Astrocyte (in vitro differentiated cells and primary cell): ENCODE results near the gene XYLT1. TPM values are rescaled to one million over a fixed set of nuclear protein-coding genes. Genes with fewer than 3 reads are reported as not detected.

ENCODE experiments used
- DNase-seq: peaks from one replicate; pipeline ENCODE4 v3.0.0-alpha.2; 2010; ENCODE audit warnings: low read depth
- FAIRE-seq: peaks from 2 replicates; lab custom pipeline; 2011; peaks lifted over from hg19 to GRCh38; lab: Jason Lieb, UNC
- H2AFZ ChIP-seq: 2 replicates; pipeline ENCODE4 v1.6.0; 2012; ENCODE audit warnings: low read depth, low read length, inconsistent platforms
- H3K27ac ChIP-seq: 2 replicates; pipeline ENCODE4 v1.5.1; 2011; ENCODE audit warnings: low read depth, low read length, inconsistent platforms
- H3K27me3 ChIP-seq: 2 replicates; pipeline ENCODE4 v1.6.0; 2011; ENCODE audit warnings: low read length, inconsistent platforms; ENCODE audit not compliant: insufficient read depth
- H3K36me3 ChIP-seq: 2 replicates; pipeline ENCODE4 v1.5.1; 2011; ENCODE audit warnings: low read length, inconsistent platforms; ENCODE audit not compliant: insufficient read depth
- H3K4me1 ChIP-seq: 2 replicates; pipeline ENCODE4 v1.5.1; 2011; ENCODE audit warnings: low read length, inconsistent platforms; ENCODE audit not compliant: insufficient read depth
- H3K4me2 ChIP-seq: 2 replicates; pipeline ENCODE4 v1.6.0; 2012; ENCODE audit warnings: low read length, inconsistent platforms
- H3K4me3 ChIP-seq: 2 replicates; pipeline ENCODE4 v1.5.1; 2011; ENCODE audit warnings: low read depth, mild to moderate bottlenecking, low read length, inconsistent platforms; ENCODE audit not compliant: insufficient read depth
- H3K79me2 ChIP-seq: 2 replicates; pipeline ENCODE4 v1.6.0; 2012; ENCODE audit warnings: mild to moderate bottlenecking, low read length, inconsistent platforms; ENCODE audit not compliant: insufficient read depth
- H3K9ac ChIP-seq: 2 replicates; pipeline ENCODE4 v1.6.0; 2012; ENCODE audit warnings: mild to moderate bottlenecking, low read length, inconsistent platforms
- H3K9me3 ChIP-seq: 2 replicates; pipeline ENCODE4 v1.5.1; 2012; ENCODE audit warnings: low read depth, mild to moderate bottlenecking, low read length, inconsistent platforms; ENCODE audit not compliant: insufficient read depth
- H4K20me1 ChIP-seq: 2 replicates; pipeline ENCODE4 v1.6.0; 2012; ENCODE audit warnings: low read length, inconsistent platforms; ENCODE audit not compliant: insufficient read depth
- H3K27ac Mint-ChIP-seq: one replicate; pipeline ENCODE4 v1.8.0; 2021; ENCODE audit warnings: mild to moderate bottlenecking, mixed read lengths; ENCODE audit not compliant: unreplicated experiment
- H3K27me3 Mint-ChIP-seq: one replicate; pipeline ENCODE4 v1.8.0; 2021; ENCODE audit warnings: low read depth, mixed read lengths; ENCODE audit not compliant: unreplicated experiment
- H3K36me3 Mint-ChIP-seq: one replicate; pipeline ENCODE4 v1.8.0; 2021; ENCODE audit warnings: low read depth, mixed read lengths; ENCODE audit not compliant: unreplicated experiment
- H3K4me1 Mint-ChIP-seq: one replicate; pipeline ENCODE4 v1.8.0; 2021; ENCODE audit warnings: low read depth, mixed read lengths; ENCODE audit not compliant: unreplicated experiment
- H3K4me3 Mint-ChIP-seq: one replicate; pipeline ENCODE4 v1.8.0; 2021; ENCODE audit warnings: mild to moderate bottlenecking, moderate library complexity, mixed read lengths; ENCODE audit not compliant: unreplicated experiment
- H3K9me3 Mint-ChIP-seq: one replicate; pipeline ENCODE4 v1.8.0; 2021; ENCODE audit warnings: mild to moderate bottlenecking, mixed read lengths; ENCODE audit not compliant: unreplicated experiment
- EZH2 ChIP-seq: IDR thresholded peaks from 2 replicates; pipeline ENCODE4 v1.6.1; 2012; ENCODE audit warnings: mild to moderate bottlenecking, low read length, inconsistent platforms; ENCODE audit not compliant: insufficient read depth
- total RNA-seq: library from RNA; stranded (reverse); gene quantifications from 2 replicates; pipeline ENCODE4 v1.2.1, GENCODE V29; 2021
- TF ChIP-seq, protein P1 (sequence below): IDR thresholded peaks from 2 replicates; pipeline ENCODE4 v1.5.1; 2011; ENCODE audit warnings: low read depth, mild to moderate bottlenecking, inconsistent platforms, low read length, moderate library complexity; ENCODE audit not compliant: insufficient read depth

XYLT1 gene
- total RNA-seq, 1 donor from 2014 or later, result 22.9 TPM

DNA sequence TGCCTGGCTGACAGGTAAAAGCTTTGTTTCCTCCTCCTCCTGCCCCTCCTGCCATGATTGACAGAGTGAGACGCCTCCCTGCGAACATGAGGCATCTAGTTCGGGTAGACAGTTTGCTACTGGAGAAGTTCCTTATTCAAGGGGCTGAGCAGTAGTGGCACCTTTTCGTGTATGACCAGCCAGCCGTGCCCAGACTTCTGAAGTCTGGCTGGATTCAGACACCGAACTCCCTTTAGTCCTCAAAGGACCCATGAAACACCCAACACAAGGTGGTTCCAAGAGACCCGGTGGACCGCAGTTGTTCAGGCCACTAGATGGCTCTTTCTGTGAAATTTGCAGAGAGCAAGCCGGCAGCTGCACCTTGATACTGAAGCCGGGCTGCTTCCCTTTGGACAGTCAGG is 192.8 kb downstream of the XYLT1 start:
- Mint-ChIP-seq H3K36me3 (no peaks in the 10 kb centered on the region), H3K9me3 (no peaks in the 10 kb centered on the region), H3K27ac (no peak overlapping the region), H3K4me1 (peaks cover 14% of the 10 kb centered on the region), H3K4me3 (no peak overlapping the region), H3K27me3 (no peaks in the 10 kb centered on the region)
- H3K9ac ChIP-seq, result no peak overlapping the region
- H3K9me3 ChIP-seq, result no peaks in the 10 kb centered on the region
- peaks cover 14% of the 10 kb centered on the region for H3K4me1 ChIP-seq
- DNase-seq, result no peak
- TF ChIP-seq, protein P1, sequence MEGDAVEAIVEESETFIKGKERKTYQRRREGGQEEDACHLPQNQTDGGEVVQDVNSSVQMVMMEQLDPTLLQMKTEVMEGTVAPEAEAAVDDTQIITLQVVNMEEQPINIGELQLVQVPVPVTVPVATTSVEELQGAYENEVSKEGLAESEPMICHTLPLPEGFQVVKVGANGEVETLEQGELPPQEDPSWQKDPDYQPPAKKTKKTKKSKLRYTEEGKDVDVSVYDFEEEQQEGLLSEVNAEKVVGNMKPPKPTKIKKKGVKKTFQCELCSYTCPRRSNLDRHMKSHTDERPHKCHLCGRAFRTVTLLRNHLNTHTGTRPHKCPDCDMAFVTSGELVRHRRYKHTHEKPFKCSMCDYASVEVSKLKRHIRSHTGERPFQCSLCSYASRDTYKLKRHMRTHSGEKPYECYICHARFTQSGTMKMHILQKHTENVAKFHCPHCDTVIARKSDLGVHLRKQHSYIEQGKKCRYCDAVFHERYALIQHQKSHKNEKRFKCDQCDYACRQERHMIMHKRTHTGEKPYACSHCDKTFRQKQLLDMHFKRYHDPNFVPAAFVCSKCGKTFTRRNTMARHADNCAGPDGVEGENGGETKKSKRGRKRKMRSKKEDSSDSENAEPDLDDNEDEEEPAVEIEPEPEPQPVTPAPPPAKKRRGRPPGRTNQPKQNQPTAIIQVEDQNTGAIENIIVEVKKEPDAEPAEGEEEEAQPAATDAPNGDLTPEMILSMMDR, result no peak
- no peak for TF ChIP-seq EZH2
- no peaks in the 10 kb centered on the region for H3K27me3 ChIP-seq
- H3K36me3 ChIP-seq, result no peaks in the 10 kb centered on the region
- H3K79me2 ChIP-seq, result peaks cover 51% of the 10 kb centered on the region
- H3K4me2 ChIP-seq, result no peak overlapping the region
- H2AFZ ChIP-seq, result no peak overlapping the region
- FAIRE-seq, result no peak
- no peak overlapping the region for H3K27ac ChIP-seq
- no peak overlapping the region for H3K4me3 ChIP-seq
- H4K20me1 ChIP-seq, result peaks cover 91% of the 10 kb centered on the region

DNA sequence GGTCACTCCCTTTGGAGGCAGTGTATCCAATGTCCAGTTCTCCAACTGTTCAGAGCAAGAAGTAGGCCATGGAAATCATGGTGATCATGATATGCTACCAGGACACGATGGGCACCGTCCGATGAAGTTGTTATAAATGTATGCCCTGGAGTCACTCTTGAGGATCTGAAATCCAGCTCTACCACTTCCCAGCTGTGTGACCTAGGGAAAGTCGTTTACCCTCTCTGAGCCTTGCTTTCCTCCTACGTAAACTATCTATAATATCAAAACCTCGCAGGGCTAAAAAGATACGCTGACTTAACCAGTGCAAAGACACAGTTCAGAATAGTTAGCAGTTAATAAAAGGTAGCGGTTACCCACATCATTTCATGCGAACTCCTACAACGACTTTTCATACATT is 194.2 kb downstream of the XYLT1 start:
- FAIRE-seq (no peak), DNase-seq (no peak)
- Histone ChIP-seq H3K4me1 (peaks cover 23% of the 10 kb centered on the region), H4K20me1 (peaks cover 91% of the 10 kb centered on the region), H3K4me2 (no peak overlapping the region), H3K4me3 (no peak overlapping the region), H3K9ac (no peak overlapping the region), H3K27ac (no peak overlapping the region), H3K27me3 (no peaks in the 10 kb centered on the region), H3K36me3 (no peaks in the 10 kb centered on the region), H3K9me3 (no peaks in the 10 kb centered on the region), H3K79me2 (peaks cover 51% of the 10 kb centered on the region), H2AFZ (no peak overlapping the region)
- TF ChIP-seq, protein P1, result no peak
- no peak for TF ChIP-seq EZH2
- no peak overlapping the region for H3K27ac Mint-ChIP-seq
- no peaks in the 10 kb centered on the region for H3K9me3 Mint-ChIP-seq
- no peak overlapping the region for H3K4me3 Mint-ChIP-seq
- no peaks in the 10 kb centered on the region for H3K27me3 Mint-ChIP-seq
- peaks cover 26% of the 10 kb centered on the region for H3K4me1 Mint-ChIP-seq
- no peaks in the 10 kb centered on the region for H3K36me3 Mint-ChIP-seq

DNA sequence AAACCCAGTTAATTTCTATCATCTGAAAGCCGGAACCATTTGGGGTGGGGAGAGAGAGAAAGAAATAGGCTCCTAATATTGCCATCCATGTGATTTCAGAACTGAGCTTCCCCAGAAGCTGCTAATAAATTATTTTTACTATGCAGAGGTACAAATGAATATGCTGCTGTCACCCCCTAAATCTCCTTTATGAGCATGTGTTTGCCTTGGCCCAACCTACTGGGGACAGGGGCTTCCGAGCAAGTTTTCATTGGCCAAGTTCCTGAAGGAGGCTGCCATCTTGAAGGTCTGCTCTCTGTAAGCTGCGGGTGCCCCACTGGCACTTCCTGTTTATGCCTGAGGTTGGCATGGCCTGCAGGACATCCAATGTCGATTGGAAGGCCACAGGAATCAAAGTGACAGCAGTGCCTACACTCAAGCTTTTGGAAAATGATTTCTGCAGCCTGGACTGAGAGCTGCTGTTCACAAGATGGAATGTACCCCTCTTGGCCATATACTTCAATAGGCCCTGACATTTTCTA is 194.7 kb downstream of the XYLT1 start:
- Mint-ChIP-seq H3K27ac (no peak overlapping the region), H3K27me3 (no peaks in the 10 kb centered on the region), H3K4me3 (no peak overlapping the region), H3K4me1 (peaks cover 29% of the 10 kb centered on the region), H3K9me3 (no peaks in the 10 kb centered on the region), H3K36me3 (no peaks in the 10 kb centered on the region)
- Histone ChIP-seq H4K20me1 (peaks cover 91% of the 10 kb centered on the region), H3K9ac (no peak overlapping the region), H3K4me1 (peaks cover 23% of the 10 kb centered on the region), H3K4me2 (no peak overlapping the region), H3K27ac (no peak overlapping the region), H3K79me2 (peaks cover 51% of the 10 kb centered on the region), H3K9me3 (no peaks in the 10 kb centered on the region), H3K4me3 (no peak overlapping the region), H2AFZ (no peak overlapping the region), H3K36me3 (no peaks in the 10 kb centered on the region), H3K27me3 (no peaks in the 10 kb centered on the region)
- DNase-seq (no peak), FAIRE-seq (no peak)
- TF ChIP-seq, protein P1, result no peak
- no peak for TF ChIP-seq EZH2
